ENCODE results near the gene INPP5D. TPM values are rescaled to one million over a fixed set of nuclear protein-coding genes. Genes with fewer than 3 reads are reported as not detected.

The INPP5D gene
- polyA plus RNA-seq, 1 of the 3 experiments (the other 2 are of a cell fraction): 1.3 TPM

GRCh38 chr2:233118648-233119000, 58.5 kb downstream of the INPP5D start:
- TF ChIP-seq YY1 (IDR thresholded peaks at IDR 0.05; ENCODE audit: low read depth) (no peak), MXI1 (IDR thresholded peaks at IDR 0.05; ENCODE audit: low read depth, low read length) (no peak), MAX (IDR thresholded peaks at IDR 0.05; ENCODE audit: low read depth) (no peak), POLR2AphosphoS5 (IDR thresholded peaks at IDR 0.05; ENCODE audit: low read depth, low read length) (no peak), EP300 (IDR thresholded peaks at IDR 0.05; ENCODE audit: borderline replicate concordance in 1 of 2, low read depth in 1 of 2, low read length in 1 of 2) (no peak), SIN3A (IDR thresholded peaks at IDR 0.05; ENCODE audit: borderline replicate concordance, low read depth, low read length) (no peak), RCOR1 (IDR thresholded peaks at IDR 0.05; ENCODE audit: low read length) (no peak), RFX5 (IDR thresholded peaks at IDR 0.05; ENCODE audit: low read length) (no peak), FOXJ3 (CRISPR knock-in tag; IDR thresholded peaks at IDR 0.05) (no peak), USF1 (IDR thresholded peaks at IDR 0.05; ENCODE audit: borderline replicate concordance, low read depth) (no peak), USF2 (IDR thresholded peaks at IDR 0.05; ENCODE audit: borderline replicate concordance, low read depth, low read length) (no peak), SMC3 (IDR thresholded peaks at IDR 0.05; ENCODE audit: low read depth, low read length) (no peak), JUND (IDR thresholded peaks at IDR 0.05) (no peak), GABPA (IDR thresholded peaks at IDR 0.05; ENCODE audit: low read depth) (no peak), ELF1 (IDR thresholded peaks at IDR 0.05) (no peak), FOSL2 (IDR thresholded peaks at IDR 0.05; ENCODE audit: borderline replicate concordance, low read depth) (no peak)
- H3K9ac ChIP-seq: no peak overlapping the region
- 77% methylated on average over 9 of the region's 9 CpGs for WGBS (ENCODE audit: low lambda C conversion rate)
- no peak for DNase-seq
- no peaks in the 10 kb centered on the region for H3K9me3 ChIP-seq
- no peaks in the 10 kb centered on the region for H3K9me2 ChIP-seq
- 0 out of 2 replicates have a peak, but pooled peaks cover 4% of the 10 kb centered on the region for H3K27me3 ChIP-seq (ENCODE audit: insufficient read depth)
- H3K36me3 ChIP-seq (replicated peaks in 1 of 2; ENCODE audit: control insufficient read depth in 1 of 2, insufficient read depth in 2 of 2, low read length in 1 of 2): no peaks in the 10 kb centered on the region
- H3K4me2 ChIP-seq: no peak overlapping the region
- ChIA-PET CTCF (no interaction called here), POLR2A (no interaction called here)
- no peak overlapping the region for H3K4me3 ChIP-seq (ENCODE audit: low read depth in 2 of 2, low read length in 1 of 2)
- H3K4me1 ChIP-seq (ENCODE audit: control insufficient read depth in 1 of 2, insufficient read depth in 2 of 2, low read depth in 1 of 2, low read length in 1 of 2): no peaks in the 10 kb centered on the region
- no peaks in the 10 kb centered on the region for H4K20me1 ChIP-seq (ENCODE audit: insufficient read depth)
- H3F3A ChIP-seq (replicated peaks; ENCODE audit: insufficient read depth): no peaks in the 10 kb centered on the region
- no peak overlapping the region for H3K27ac ChIP-seq (ENCODE audit: low read depth in 2 of 2, low read length in 1 of 2)
- no peaks in the 10 kb centered on the region for H3K79me2 ChIP-seq (ENCODE audit: insufficient read depth)
- no peak overlapping the region for H2AFZ ChIP-seq (ENCODE audit: low read depth)

GRCh38 chr2:233119123-233119522, 59.0 kb downstream of the INPP5D start:
- H3K4me2 ChIP-seq: no peak overlapping the region
- ChIA-PET POLR2A (no interaction called here), CTCF (no interaction called here)
- H3K4me1 ChIP-seq (ENCODE audit: control insufficient read depth in 1 of 2, insufficient read depth in 2 of 2, low read depth in 1 of 2, low read length in 1 of 2): no peaks in the 10 kb centered on the region
- H3F3A ChIP-seq (replicated peaks; ENCODE audit: insufficient read depth): no peaks in the 10 kb centered on the region
- no peaks in the 10 kb centered on the region for H3K9me2 ChIP-seq
- H3K4me3 ChIP-seq (ENCODE audit: low read depth in 2 of 2, low read length in 1 of 2): no peak overlapping the region
- H3K36me3 ChIP-seq (replicated peaks in 1 of 2; ENCODE audit: control insufficient read depth in 1 of 2, insufficient read depth in 2 of 2, low read length in 1 of 2): no peaks in the 10 kb centered on the region
- DNase-seq: no peak
- TF ChIP-seq EZH2phosphoT487 (IDR thresholded peaks at IDR 0.05; ENCODE audit: borderline replicate concordance, low read depth) (no peak), FOSL2 (IDR thresholded peaks at IDR 0.05; ENCODE audit: borderline replicate concordance, low read depth) (no peak), CHD2 (IDR thresholded peaks at IDR 0.05; ENCODE audit: low read length, partially characterized antibody) (no peak), REST (IDR thresholded peaks at IDR 0.05; ENCODE audit: low read depth, low read length) (no peak), FOXM1 (IDR thresholded peaks at IDR 0.05; ENCODE audit: low read depth) (no peak), TAF1 (IDR thresholded peaks at IDR 0.05; ENCODE audit: borderline replicate concordance, low read depth, low read length) (no peak), YY1 (IDR thresholded peaks at IDR 0.05; ENCODE audit: low read depth) (no peak), POLR2AphosphoS5 (IDR thresholded peaks at IDR 0.05; ENCODE audit: low read depth, low read length) (no peak), FOXJ3 (CRISPR knock-in tag; IDR thresholded peaks at IDR 0.05) (no peak), USF2 (IDR thresholded peaks at IDR 0.05; ENCODE audit: borderline replicate concordance, low read depth, low read length) (no peak)
- 0 out of 2 replicates have a peak, but pooled peaks cover 4% of the 10 kb centered on the region for H3K27me3 ChIP-seq (ENCODE audit: insufficient read depth)
- WGBS (ENCODE audit: low lambda C conversion rate): 62% methylated on average over 8 of the region's 8 CpGs
- H2AFZ ChIP-seq (ENCODE audit: low read depth): no peak overlapping the region
- no peaks in the 10 kb centered on the region for H3K9me3 ChIP-seq
- no peak overlapping the region for H3K9ac ChIP-seq
- no peaks in the 10 kb centered on the region for H3K79me2 ChIP-seq (ENCODE audit: insufficient read depth)
- H4K20me1 ChIP-seq (ENCODE audit: insufficient read depth): no peaks in the 10 kb centered on the region
- H3K27ac ChIP-seq (ENCODE audit: low read depth in 2 of 2, low read length in 1 of 2): no peak overlapping the region
